H1 (cell line): ENCODE results near the gene DPP10. TPM values are rescaled to one million over a fixed set of nuclear protein-coding genes. Genes with fewer than 3 reads are reported as not detected.

ENCODE experiments used
- BCL11A ChIP-seq, 2 experiments: IDR thresholded peaks; one replicate each; pipeline ENCODE4 v1.6.1; 2011; ENCODE audit warnings: low read depth in 2 of 2, low read length in 2 of 2, mild to moderate bottlenecking in 2 of 2
- CREB1 ChIP-seq: IDR thresholded peaks from 2 replicates; pipeline ENCODE4 v1.6.1; 2012; ENCODE audit warnings: inconsistent platforms
- SIN3A ChIP-seq, 2 experiments: IDR thresholded peaks in 1 of 2; conservative IDR thresholded peaks in 1 of 2; 2 replicates each; pipeline ENCODE4 v1.6.1; 2011 to 2012; ENCODE audit warnings: low read length in 2 of 2, improper control_type of control experiment in 1 of 2, low read depth in 1 of 2, mild to moderate bottlenecking in 1 of 2
- polyA plus RNA-seq, 7 experiments: library from polyadenylated mRNA; depleted of rRNA in 3 of 7; stranded (reverse) in 5 of 7; unstranded in 2 of 7; fragments of >200 nt in 5 of 7; fragments of 200-250 nt in 2 of 7; gene quantifications; 1 replicate in 5 of 7; 2 replicates in 1 of 7; 4 replicates in 1 of 7; pipeline versions ENCODE4 v1.2.1 to v1.2.3, GENCODE V29; 2011 to 2013; ENCODE audit warnings: missing spikeins in 2 of 7, mixed read lengths in 2 of 7
- total RNA-seq: library from RNA; stranded (reverse); fragmentation: NEBNext Ultra II Directional; extraction: Animal tissue kit (Norgen Biotek cat#: 25700); gene quantifications from 2 replicates; pipeline ENCODE4 v1.2.1, GENCODE V29; 2021
- TF ChIP-seq, protein P1 (sequence below): fragments of 300-600 bp; sonication (generic); IDR thresholded peaks from 2 replicates; pipeline ENCODE4 v1.7.1; 2012; ENCODE audit warnings: low read length, moderate library complexity, mild to moderate bottlenecking, inconsistent platforms; ENCODE audit not compliant: insufficient replicate concordance
- TF ChIP-seq, protein P2 (sequence below): IDR thresholded peaks from 2 replicates; pipeline ENCODE4 v1.6.1; 2012; ENCODE audit warnings: inconsistent platforms
- TF ChIP-seq, protein P3 (sequence below): IDR thresholded peaks from 2 replicates; pipeline ENCODE4 v1.6.1; 2011; ENCODE audit warnings: low read depth, mild to moderate bottlenecking, low read length; ENCODE audit not compliant: insufficient read depth

DPP10 gene
- total and polyA plus RNA-seq, 2 of the 8 experiments (the other 6 are each of a cell fraction or from before 2014, with no cell fraction given) = 3.3 to 7.2 TPM

DNA sequence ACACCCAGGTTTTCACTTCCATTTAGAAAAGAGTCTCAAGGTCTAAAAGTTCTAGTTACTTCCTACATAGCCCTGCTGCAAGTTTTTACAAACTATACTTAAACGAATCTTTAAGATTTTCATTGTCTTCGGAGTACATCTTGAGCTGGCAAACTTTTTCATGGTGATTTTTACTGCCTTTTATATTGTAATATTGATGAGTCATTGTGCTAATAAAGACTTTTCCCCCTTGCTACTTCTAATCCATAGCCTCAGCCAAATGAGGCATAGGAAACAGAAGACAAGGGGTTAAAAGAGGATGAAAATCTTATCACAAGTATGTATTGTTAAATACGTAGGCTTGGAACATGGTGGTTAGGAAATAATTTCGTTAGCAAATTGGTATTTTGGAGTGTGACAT is 4.1 kb downstream of the DPP10 start (continued):
- TF ChIP-seq, protein P1, sequence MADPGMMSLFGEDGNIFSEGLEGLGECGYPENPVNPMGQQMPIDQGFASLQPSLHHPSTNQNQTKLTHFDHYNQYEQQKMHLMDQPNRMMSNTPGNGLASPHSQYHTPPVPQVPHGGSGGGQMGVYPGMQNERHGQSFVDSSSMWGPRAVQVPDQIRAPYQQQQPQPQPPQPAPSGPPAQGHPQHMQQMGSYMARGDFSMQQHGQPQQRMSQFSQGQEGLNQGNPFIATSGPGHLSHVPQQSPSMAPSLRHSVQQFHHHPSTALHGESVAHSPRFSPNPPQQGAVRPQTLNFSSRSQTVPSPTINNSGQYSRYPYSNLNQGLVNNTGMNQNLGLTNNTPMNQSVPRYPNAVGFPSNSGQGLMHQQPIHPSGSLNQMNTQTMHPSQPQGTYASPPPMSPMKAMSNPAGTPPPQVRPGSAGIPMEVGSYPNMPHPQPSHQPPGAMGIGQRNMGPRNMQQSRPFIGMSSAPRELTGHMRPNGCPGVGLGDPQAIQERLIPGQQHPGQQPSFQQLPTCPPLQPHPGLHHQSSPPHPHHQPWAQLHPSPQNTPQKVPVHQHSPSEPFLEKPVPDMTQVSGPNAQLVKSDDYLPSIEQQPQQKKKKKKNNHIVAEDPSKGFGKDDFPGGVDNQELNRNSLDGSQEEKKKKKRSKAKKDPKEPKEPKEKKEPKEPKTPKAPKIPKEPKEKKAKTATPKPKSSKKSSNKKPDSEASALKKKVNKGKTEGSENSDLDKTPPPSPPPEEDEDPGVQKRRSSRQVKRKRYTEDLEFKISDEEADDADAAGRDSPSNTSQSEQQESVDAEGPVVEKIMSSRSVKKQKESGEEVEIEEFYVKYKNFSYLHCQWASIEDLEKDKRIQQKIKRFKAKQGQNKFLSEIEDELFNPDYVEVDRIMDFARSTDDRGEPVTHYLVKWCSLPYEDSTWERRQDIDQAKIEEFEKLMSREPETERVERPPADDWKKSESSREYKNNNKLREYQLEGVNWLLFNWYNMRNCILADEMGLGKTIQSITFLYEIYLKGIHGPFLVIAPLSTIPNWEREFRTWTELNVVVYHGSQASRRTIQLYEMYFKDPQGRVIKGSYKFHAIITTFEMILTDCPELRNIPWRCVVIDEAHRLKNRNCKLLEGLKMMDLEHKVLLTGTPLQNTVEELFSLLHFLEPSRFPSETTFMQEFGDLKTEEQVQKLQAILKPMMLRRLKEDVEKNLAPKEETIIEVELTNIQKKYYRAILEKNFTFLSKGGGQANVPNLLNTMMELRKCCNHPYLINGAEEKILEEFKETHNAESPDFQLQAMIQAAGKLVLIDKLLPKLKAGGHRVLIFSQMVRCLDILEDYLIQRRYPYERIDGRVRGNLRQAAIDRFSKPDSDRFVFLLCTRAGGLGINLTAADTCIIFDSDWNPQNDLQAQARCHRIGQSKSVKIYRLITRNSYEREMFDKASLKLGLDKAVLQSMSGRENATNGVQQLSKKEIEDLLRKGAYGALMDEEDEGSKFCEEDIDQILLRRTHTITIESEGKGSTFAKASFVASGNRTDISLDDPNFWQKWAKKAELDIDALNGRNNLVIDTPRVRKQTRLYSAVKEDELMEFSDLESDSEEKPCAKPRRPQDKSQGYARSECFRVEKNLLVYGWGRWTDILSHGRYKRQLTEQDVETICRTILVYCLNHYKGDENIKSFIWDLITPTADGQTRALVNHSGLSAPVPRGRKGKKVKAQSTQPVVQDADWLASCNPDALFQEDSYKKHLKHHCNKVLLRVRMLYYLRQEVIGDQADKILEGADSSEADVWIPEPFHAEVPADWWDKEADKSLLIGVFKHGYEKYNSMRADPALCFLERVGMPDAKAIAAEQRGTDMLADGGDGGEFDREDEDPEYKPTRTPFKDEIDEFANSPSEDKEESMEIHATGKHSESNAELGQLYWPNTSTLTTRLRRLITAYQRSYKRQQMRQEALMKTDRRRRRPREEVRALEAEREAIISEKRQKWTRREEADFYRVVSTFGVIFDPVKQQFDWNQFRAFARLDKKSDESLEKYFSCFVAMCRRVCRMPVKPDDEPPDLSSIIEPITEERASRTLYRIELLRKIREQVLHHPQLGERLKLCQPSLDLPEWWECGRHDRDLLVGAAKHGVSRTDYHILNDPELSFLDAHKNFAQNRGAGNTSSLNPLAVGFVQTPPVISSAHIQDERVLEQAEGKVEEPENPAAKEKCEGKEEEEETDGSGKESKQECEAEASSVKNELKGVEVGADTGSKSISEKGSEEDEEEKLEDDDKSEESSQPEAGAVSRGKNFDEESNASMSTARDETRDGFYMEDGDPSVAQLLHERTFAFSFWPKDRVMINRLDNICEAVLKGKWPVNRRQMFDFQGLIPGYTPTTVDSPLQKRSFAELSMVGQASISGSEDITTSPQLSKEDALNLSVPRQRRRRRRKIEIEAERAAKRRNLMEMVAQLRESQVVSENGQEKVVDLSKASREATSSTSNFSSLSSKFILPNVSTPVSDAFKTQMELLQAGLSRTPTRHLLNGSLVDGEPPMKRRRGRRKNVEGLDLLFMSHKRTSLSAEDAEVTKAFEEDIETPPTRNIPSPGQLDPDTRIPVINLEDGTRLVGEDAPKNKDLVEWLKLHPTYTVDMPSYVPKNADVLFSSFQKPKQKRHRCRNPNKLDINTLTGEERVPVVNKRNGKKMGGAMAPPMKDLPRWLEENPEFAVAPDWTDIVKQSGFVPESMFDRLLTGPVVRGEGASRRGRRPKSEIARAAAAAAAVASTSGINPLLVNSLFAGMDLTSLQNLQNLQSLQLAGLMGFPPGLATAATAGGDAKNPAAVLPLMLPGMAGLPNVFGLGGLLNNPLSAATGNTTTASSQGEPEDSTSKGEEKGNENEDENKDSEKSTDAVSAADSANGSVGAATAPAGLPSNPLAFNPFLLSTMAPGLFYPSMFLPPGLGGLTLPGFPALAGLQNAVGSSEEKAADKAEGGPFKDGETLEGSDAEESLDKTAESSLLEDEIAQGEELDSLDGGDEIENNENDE = no peak
- TF ChIP-seq, protein P2, sequence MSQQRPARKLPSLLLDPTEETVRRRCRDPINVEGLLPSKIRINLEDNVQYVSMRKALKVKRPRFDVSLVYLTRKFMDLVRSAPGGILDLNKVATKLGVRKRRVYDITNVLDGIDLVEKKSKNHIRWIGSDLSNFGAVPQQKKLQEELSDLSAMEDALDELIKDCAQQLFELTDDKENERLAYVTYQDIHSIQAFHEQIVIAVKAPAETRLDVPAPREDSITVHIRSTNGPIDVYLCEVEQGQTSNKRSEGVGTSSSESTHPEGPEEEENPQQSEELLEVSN = no peak
- TF ChIP-seq CREB1 (no peak), SIN3A (conservative IDR thresholded peaks at IDR 0.05 in 1 of 2, IDR thresholded peaks at IDR 0.05 in 1 of 2; ENCODE audit: low read depth in 1 of 2, low read length in 2 of 2) (no peak), BCL11A (IDR thresholded peaks at IDR 0.05; ENCODE audit: low read depth in 2 of 2, low read length in 2 of 2) (no peak)
- TF ChIP-seq, protein P3, sequence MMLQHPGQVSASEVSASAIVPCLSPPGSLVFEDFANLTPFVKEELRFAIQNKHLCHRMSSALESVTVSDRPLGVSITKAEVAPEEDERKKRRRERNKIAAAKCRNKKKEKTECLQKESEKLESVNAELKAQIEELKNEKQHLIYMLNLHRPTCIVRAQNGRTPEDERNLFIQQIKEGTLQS = no peak
